Activated CD4-positive, alpha-beta T cell treated with anti-CD3 and anti-CD28 coated beads for 36 hours (primary cell): ENCODE results near the gene PANX2. TPM values are rescaled to one million over a fixed set of nuclear protein-coding genes. Genes with fewer than 3 reads are reported as not detected.

Experiments
- ATAC-seq: fragments of 200-7000 bp; cut with Tn5 transposase; one replicate; pipeline ENCODE4 v1.10.0; 2021; ENCODE audit warnings: mild to moderate bottlenecking, moderate library complexity
- CTCF ChIA-PET: fragments of 350-600 bp; sonication (Branson Sonifier 250); formaldehyde crosslinking; loops from one replicate; lab custom pipeline; 2021; ENCODE audit warnings: antibody characterized with exemption; lab: Charles Lee
- POLR2A ChIA-PET: fragments of 350-600 bp; sonication (Branson Sonifier 250); formaldehyde crosslinking; loops from one replicate; lab custom pipeline; 2021; ENCODE audit warnings: antibody characterized with exemption, inconsistent platforms; lab: Charles Lee
- DNase-seq: peaks from one replicate; pipeline ENCODE4 v3.0.0-alpha.2; 2020
- H3K27ac Mint-ChIP-seq: one replicate; pipeline ENCODE4 v1.8.0; 2021; ENCODE audit warnings: mixed read lengths
- H3K27me3 Mint-ChIP-seq: one replicate; pipeline ENCODE4 v1.8.0; 2021; ENCODE audit warnings: mixed read lengths
- H3K36me3 Mint-ChIP-seq: one replicate; pipeline ENCODE4 v1.8.0; 2021; ENCODE audit warnings: low read depth, mixed read lengths
- H3K4me1 Mint-ChIP-seq: one replicate; pipeline ENCODE4 v1.8.0; 2021; ENCODE audit warnings: mixed read lengths
- H3K4me3 Mint-ChIP-seq: one replicate; pipeline ENCODE4 v1.8.0; 2021; ENCODE audit warnings: mild to moderate bottlenecking, moderate library complexity, mixed read lengths
- H3K9me3 Mint-ChIP-seq: one replicate; pipeline ENCODE4 v1.8.0; 2021; ENCODE audit warnings: low read depth, mixed read lengths
- intact Hi-C, 2 experiments: fragments of 100-400 bp; cut with DNase I in 1 of 2; cut with micrococcal nuclease in 1 of 2; formaldehyde crosslinking; loops; one replicate each; pipeline versions ENCODE4 v1.14.2 to v1.15.1; 2022 to 2024; cut with DNase I, micrococcal nuclease
- total RNA-seq, 2 experiments: library from RNA; stranded (reverse); gene quantifications; one replicate each; pipeline ENCODE4 v1.2.3, GENCODE V29; 2021

Gene PANX2
- total RNA-seq, 2 experiments from 2014 or later = 2.2 to 2.7 TPM

DNA sequence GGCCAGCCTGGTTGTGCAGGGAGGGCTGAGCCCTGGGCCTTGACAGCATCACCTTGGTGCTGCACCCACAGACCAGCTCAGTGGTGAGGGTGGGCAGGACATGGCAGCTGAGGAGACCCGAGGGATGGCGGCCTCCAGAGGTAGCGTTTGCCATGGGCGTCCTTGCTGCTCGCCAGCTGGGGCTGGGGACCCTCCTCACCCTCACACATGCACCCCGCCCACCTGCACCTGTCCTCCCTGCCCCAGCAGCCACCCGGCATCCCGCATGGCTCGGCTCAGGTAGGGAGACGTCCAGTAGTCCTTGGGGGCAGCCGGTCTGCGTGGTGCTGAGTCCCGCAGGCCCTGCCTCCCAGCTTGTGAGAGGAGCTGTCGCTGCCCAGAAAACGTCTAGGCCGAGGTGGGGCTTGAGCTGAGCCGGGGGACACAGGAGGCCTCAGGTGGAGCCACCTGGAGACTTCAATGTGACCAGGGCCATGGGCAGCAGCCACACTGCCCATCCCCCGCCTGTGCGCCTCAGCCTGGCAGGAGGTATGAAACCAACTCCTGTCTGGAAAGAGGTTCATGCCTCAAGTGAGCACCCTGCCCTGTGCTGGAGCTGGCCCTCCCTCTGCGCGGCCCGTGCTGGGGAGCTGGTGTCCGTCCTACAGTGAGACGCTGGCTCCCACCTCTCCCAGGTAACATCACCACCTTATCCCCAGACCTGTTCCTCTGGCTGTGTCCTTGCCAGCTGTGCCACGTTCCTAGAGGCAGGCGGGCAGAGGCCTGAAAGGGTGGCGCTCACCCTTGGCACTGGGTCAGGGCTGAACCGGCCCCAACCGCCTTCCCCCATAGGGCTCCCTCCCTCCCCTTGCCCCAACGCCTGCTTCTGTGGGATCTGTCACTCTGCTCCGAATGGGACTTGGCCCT, 11.9 kb downstream of the PANX2 start:
- no peak for ATAC-seq
- Mint-ChIP-seq H3K4me3 (no peak overlapping the region), H3K4me1 (peaks cover 9% of the 10 kb centered on the region), H3K27ac (no peak overlapping the region), H3K27me3 (peaks cover 2% of the 10 kb centered on the region), H3K36me3 (peaks cover 3% of the 10 kb centered on the region), H3K9me3 (no peaks in the 10 kb centered on the region)
- no peak for DNase-seq
- intact Hi-C loops = no loop called here
- ChIA-PET POLR2A (no interaction called here), CTCF (no interaction called here)

GRCh38 chr22:50183141-50183971, 12.8 kb downstream of the PANX2 start:
- DNase-seq (no peak), ATAC-seq (no peak)
- no peak overlapping the region for H3K4me3 Mint-ChIP-seq
- intact Hi-C loops = no loop called here
- H3K4me1 Mint-ChIP-seq = peaks cover 13% of the 10 kb centered on the region
- ChIA-PET POLR2A (no interaction called here), CTCF (no interaction called here)
- no peak overlapping the region for H3K27ac Mint-ChIP-seq
- H3K9me3 Mint-ChIP-seq = no peaks in the 10 kb centered on the region
- H3K36me3 Mint-ChIP-seq = peaks cover 3% of the 10 kb centered on the region
- H3K27me3 Mint-ChIP-seq = peaks cover 2% of the 10 kb centered on the region

DNA sequence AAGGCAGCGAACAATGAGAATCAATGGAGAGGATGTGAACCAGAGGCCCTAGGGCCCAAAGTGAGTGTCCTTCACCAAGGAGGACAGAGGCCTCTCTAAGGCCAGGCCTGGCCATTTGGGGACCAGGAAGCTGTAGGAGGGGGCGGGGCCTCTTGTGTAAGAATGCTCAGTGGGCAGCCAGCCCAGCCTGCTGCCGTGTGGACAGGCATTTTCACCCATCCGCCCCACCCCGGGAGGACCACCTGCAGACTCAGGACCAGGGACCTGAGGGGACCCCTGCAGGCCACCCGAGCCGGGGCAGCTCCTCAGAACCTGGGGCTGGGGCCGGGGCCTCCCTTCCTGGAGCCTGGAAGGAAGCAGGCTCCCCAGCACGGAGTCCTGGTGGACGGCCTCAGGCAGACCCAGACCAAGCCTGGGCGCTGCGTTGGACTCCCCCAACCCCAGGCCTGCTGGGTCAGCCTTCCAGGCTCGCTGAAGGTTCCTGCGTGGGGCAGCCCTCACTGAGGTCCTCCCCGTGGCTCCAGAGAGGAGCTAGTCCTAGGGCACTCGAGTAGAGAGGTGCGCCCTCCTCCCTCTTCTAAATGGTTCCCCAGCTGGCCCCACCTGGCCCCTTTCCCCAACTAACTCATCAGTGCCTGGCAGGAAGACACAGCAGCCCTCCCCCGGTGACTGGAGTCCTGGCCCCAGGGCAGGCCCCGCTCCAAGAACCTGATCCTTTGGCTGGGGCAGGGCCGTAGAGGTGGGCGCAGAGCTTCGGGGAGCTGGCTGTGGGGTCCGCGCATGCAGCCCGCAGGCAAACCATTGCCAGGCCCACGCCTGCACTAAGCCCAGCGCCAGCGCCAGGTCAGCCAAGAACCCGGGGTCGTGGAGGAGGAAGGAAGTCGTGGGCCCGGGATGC, 13.7 kb downstream of the PANX2 start:
- H3K36me3 Mint-ChIP-seq = peaks cover 3% of the 10 kb centered on the region
- H3K27ac Mint-ChIP-seq = no peak overlapping the region

DNA sequence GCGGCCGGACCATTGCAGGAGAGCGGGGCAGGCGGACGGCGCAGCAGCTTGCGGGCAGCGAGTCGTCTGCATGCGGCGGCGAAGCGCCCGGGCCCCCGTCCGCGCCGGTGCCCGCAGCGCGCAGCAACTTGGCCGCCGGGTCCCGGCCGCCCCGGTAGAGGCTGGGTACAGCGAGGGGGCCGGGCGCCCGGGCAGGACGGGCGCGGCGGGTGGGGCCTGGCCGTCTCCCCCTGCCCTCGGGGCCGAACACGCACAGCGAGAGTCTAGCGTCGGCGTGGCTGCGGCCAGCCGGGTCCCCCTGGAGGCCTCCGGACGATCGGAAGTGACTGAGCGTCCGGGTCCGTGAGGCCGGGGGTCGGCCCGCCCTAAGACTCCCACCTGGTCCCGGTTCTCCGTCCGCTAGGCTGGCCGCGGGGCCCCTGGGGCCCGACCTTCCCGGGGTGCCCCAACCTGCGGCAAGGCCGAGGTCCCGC, 14.4 kb downstream of the PANX2 start:
- CTCF ChIA-PET = no interaction called here
- intact Hi-C loops = loop anchor here in 1 of 2 experiments (1.0 to 5.0 kb wide), 8 partner anchors 15 to 398 kb away; partner anchors contain the start of genes PANX2, PIM3, PPP6R2 and TUBGCP6

More for the DNA sequence above, 13.7 kb downstream of the PANX2 start:
- POLR2A ChIA-PET = no interaction called here
- Mint-ChIP-seq H3K4me1 (peaks cover 19% of the 10 kb centered on the region), H3K9me3 (no peaks in the 10 kb centered on the region), H3K4me3 (peak overlapping the region; percentile 66), H3K27me3 (peaks cover 2% of the 10 kb centered on the region)
- intact Hi-C loops = no loop called here
- CTCF ChIA-PET = no interaction called here
- no peak for DNase-seq
- ATAC-seq = no peak

GRCh38 chr22:50185375-50186087, 15.0 kb downstream of the PANX2 start, which contains the start of gene TRABD:
Gene TRABD (plus strand): TSS chr22:50185913. CDS start chr22:50193061, 7,148 bp downstream.
- POLR2A ChIA-PET = no interaction called here
- peak; percentile 80 for ATAC-seq
- Mint-ChIP-seq H3K9me3 (no peaks in the 10 kb centered on the region), H3K27me3 (no peaks in the 10 kb centered on the region), H3K4me1 (peaks cover 27% of the 10 kb centered on the region), H3K4me3 (peak within 1 kb of the TSS; percentile 84), H3K36me3 (peaks cover 3% of the 10 kb centered on the region), H3K27ac (peak within 1 kb of the TSS; percentile 92)
- CTCF ChIA-PET = no interaction called here
- intact Hi-C loops = loop anchor here in 1 of 2 experiments (1.0 to 5.0 kb wide), 8 partner anchors 15 to 398 kb away; partner anchors contain the start of genes PANX2, PIM3, PPP6R2 and TUBGCP6
- peak; percentile 95 for DNase-seq

More for the DNA sequence above, 14.4 kb downstream of the PANX2 start:
- no peaks in the 10 kb centered on the region for H3K27me3 Mint-ChIP-seq
- H3K27ac Mint-ChIP-seq = no peak overlapping the region
- peaks cover 3% of the 10 kb centered on the region for H3K36me3 Mint-ChIP-seq
- peaks cover 26% of the 10 kb centered on the region for H3K4me1 Mint-ChIP-seq
- H3K4me3 Mint-ChIP-seq = peak overlapping the region; percentile 84
- H3K9me3 Mint-ChIP-seq = no peaks in the 10 kb centered on the region
- POLR2A ChIA-PET = no interaction called here
- DNase-seq (no peak), ATAC-seq (no peak)

- Mint-ChIP-seq H3K27ac (peak overlapping the region; percentile 92), H3K27me3 (no peaks in the 10 kb centered on the region), H3K36me3 (peaks cover 4% of the 10 kb centered on the region), H3K4me1 (peaks cover 29% of the 10 kb centered on the region), H3K9me3 (no peaks in the 10 kb centered on the region), H3K4me3 (peak overlapping the region; percentile 84)
- ATAC-seq (no peak), DNase-seq (no peak)
- ChIA-PET POLR2A (no interaction called here), CTCF (interaction anchor here (1.0 kb wide), 1 partner anchor 43 kb away, joined by 4 read pairs; no protein-coding TSS in a partner anchor)
- intact Hi-C loops = loop anchor here in 1 of 2 experiments (5.0 kb wide), 1 partner anchor 286 kb away; no protein-coding TSS in a partner anchor
Observed at GRCh38 chr22:50186181-50186714, 15.7 kb downstream of the PANX2 start.

DNA sequence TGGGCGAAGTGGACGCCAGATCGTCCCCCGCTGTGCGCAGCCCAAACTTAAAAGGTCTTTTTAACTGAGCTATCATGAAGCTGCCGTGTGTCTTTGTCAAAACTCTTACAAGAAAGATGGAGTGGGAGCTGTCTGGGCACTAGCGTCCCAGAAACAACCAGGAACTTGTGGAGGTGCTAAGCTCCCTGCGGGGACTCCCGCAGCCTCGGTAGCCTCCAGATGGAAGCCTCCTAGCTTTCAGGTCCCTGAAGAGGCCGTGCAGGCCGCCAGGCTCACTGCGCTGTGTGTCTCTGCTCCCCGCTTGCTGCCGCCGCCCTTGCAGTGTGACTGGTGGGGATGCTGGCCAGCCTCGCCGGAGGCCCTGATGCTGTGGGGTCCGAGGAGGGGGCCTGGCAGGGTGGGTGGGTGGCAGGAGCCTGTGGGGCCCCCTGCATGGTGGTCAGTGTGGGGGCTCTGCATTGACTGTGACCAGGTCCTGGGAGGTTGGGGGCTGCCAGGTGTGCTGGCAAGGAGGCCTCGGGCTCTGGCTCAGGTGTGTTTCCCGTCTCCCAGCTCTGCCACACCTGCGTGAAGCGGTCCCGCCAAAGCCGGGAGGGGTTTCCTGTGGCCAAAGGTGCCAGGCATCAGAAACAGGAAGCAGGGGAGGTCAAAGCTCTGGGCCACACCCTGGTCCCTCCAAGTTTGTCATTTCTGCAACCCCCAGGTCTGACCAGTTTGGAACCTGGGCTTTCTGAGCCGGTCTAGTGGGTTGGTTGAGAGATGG, 16.4 kb downstream of the PANX2 start:
- Mint-ChIP-seq H3K27ac (peak overlapping the region; percentile 92), H3K4me3 (peak overlapping the region; percentile 84), H3K9me3 (no peaks in the 10 kb centered on the region), H3K4me1 (peaks cover 36% of the 10 kb centered on the region), H3K36me3 (peaks cover 10% of the 10 kb centered on the region), H3K27me3 (no peaks in the 10 kb centered on the region)
- ChIA-PET CTCF (interaction anchor here (0.6 to 1.0 kb wide), 2 partner anchors 44 to 270 kb away, joined by 3 to 4 read pairs; no protein-coding TSS in a partner anchor), POLR2A (interaction anchor here (1.3 kb wide), 1 partner anchor 16 kb away, joined by 3 read pairs; the partner anchor contains the start of gene PANX2)
- intact Hi-C loops = loop anchor here in 1 of 2 experiments (5.0 kb wide), 1 partner anchor 285 kb away; no protein-coding TSS in a partner anchor
- ATAC-seq (no peak), DNase-seq (peak; percentile 40)

DNA sequence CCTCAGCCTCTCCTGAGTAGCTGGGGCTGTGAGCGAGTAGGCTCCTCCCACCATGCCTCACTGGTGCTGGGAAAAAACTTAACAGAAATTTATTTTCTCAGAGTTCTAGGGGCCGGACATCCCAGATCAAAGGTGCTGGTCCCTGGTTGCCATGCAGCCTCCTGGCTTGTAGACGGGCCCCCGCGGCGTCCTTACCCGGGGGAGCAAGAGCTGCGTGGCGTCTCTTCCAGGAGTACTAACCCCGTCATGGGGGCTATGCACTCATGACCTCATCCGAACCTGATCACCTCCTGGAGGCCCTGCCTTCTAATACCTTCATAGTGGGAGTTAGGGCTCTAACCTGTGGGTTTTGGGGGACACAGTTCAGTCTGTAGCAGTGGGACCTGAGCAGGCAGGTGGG, 17.8 kb downstream of the PANX2 start:
- intact Hi-C loops = loop anchor here in 1 of 2 experiments (5.0 kb wide), 1 partner anchor 284 kb away; no protein-coding TSS in a partner anchor
- no peak for ATAC-seq
- no peak overlapping the region for H3K27ac Mint-ChIP-seq
- POLR2A ChIA-PET = interaction anchor here (0.6 kb wide), 1 partner anchor 39 kb away, joined by 3 read pairs; no protein-coding TSS in a partner anchor
- H3K4me1 Mint-ChIP-seq = peaks cover 45% of the 10 kb centered on the region
- H3K36me3 Mint-ChIP-seq = peaks cover 15% of the 10 kb centered on the region
- H3K9me3 Mint-ChIP-seq = no peaks in the 10 kb centered on the region
- no peaks in the 10 kb centered on the region for H3K27me3 Mint-ChIP-seq
- DNase-seq = no peak
- CTCF ChIA-PET = interaction anchor here (1.2 kb wide), 1 partner anchor 33 kb away, joined by 3 read pairs; no protein-coding TSS in a partner anchor
- H3K4me3 Mint-ChIP-seq = no peak overlapping the region
